B cell (primary cell): ENCODE measurements around the gene SLC25A29.

Source experiments
- CTCF ChIP-seq: fragments of 200-600 bp; IDR thresholded peaks from one replicate; pipeline ENCODE4 v1.8.0; 2022; ENCODE audit warnings: antibody characterized with exemption, mild to moderate bottlenecking
- EZH2 ChIP-seq: IDR thresholded peaks from 2 replicates; pipeline ENCODE4 v1.6.1; 2012; ENCODE audit warnings: borderline replicate concordance, low read depth, mild to moderate bottlenecking, moderate library complexity, low read length; ENCODE audit not compliant: insufficient read depth, poor library complexity, severe bottlenecking

- TF ChIP-seq CTCF (no peak), EZH2 (no peak)
These were observed 53.6 kb downstream of the SLC25A29 start for GRCh38 chr14:100252684-100253083.
